ENCODE measurements around the gene NUP93. TPM values are rescaled to one million over a fixed set of nuclear protein-coding genes. Genes with fewer than 3 reads are reported as not detected.

Gene NUP93
- total RNA-seq, 1 experiment from 2014 or later = 144 TPM

GRCh38 chr16:56801762-56802161 is 71.8 kb downstream of the NUP93 start:
- no peak overlapping the region for H3K9ac ChIP-seq (ENCODE audit: low read length)
- no peaks in the 10 kb centered on the region for H3K27me3 ChIP-seq (ENCODE audit: insufficient read depth, low read length)
- no peaks in the 10 kb centered on the region for H4K20me1 ChIP-seq (ENCODE audit: insufficient read depth)
- ATAC-seq = no peak
- ChIA-PET POLR2A (no interaction called here), CTCF (no interaction called here), RAD21 (ENCODE audit: low non-redundant PET in 1 of 2, low total read pairs in 2 of 2, uncharacterized antibody in 2 of 2, unreplicated experiment in 2 of 2) (no interaction called here)
- H3K4me1 ChIP-seq (ENCODE audit: control insufficient read depth in 1 of 2, insufficient read depth in 2 of 2, low read length in 2 of 2) = peaks cover 1 to 3% of the 10 kb centered on the region in 2 experiments; a peak in 3 of 4 replicates
- no TSS peak for BruUV-seq (replicated peaks)
- no peak overlapping the region for H3K4me2 ChIP-seq (ENCODE audit: low read length)
- TF ChIP-seq CEBPB (IDR thresholded peaks at IDR 0.05; ENCODE audit: low read depth) = no peak
- TF ChIP-seq JUND (IDR thresholded peaks at IDR 0.05) = no peak
- TF ChIP-seq ATF3 (IDR thresholded peaks at IDR 0.05) = no peak
- no peaks in the 10 kb centered on the region; the same call in 1 of the 2 replicates for H3K79me2 ChIP-seq (ENCODE audit: insufficient read depth, low read length)
- no peaks in the 10 kb centered on the region for H3K9me2 ChIP-seq (ENCODE audit: insufficient read depth)
- intact Hi-C loops (cut with micrococcal nuclease) = no loop called here
- no peak overlapping the region for H3K4me3 ChIP-seq (replicated peaks in 1 of 2; ENCODE audit: low read depth in 1 of 2, low read length in 2 of 2)
- no peaks in the 10 kb centered on the region for H3K9me3 ChIP-seq (ENCODE audit: control insufficient read depth in 1 of 2, insufficient read depth in 1 of 2, low read depth in 1 of 2, low read length in 2 of 2)
- H3K36me3 ChIP-seq (ENCODE audit: control insufficient read depth in 1 of 2, insufficient read depth in 2 of 2, low read length in 2 of 2) = peaks cover 0 to 11% of the 10 kb centered on the region in 2 experiments; a peak in 1 of 4 replicates
- DNase-seq (ENCODE audit: low read depth, low spot score) = no peak
- no peak overlapping the region for H3K27ac ChIP-seq (ENCODE audit: low read depth, low read length)
- no peak overlapping the region for H2AFZ ChIP-seq (ENCODE audit: low read depth, low read length, poor library complexity, severe bottlenecking)

- Histone ChIP-seq H3K27me3 (ENCODE audit: insufficient read depth, low read length) (no peaks in the 10 kb centered on the region), H3K4me3 (replicated peaks in 1 of 2; ENCODE audit: low read depth in 1 of 2, low read length in 2 of 2) (no peak overlapping the region), H3K9me3 (ENCODE audit: control insufficient read depth in 1 of 2, insufficient read depth in 1 of 2, low read depth in 1 of 2, low read length in 2 of 2) (no peaks in the 10 kb centered on the region), H3K4me1 (ENCODE audit: control insufficient read depth in 1 of 2, insufficient read depth in 2 of 2, low read length in 2 of 2) (peaks cover 11% of the 10 kb centered on the region in 2 experiments; a peak in 3 of 4 replicates), H3K27ac (ENCODE audit: low read depth, low read length) (peak overlapping the region; percentile 37), H3K79me2 (ENCODE audit: insufficient read depth, low read length) (no peaks in the 10 kb centered on the region), H3K4me2 (ENCODE audit: low read length) (peak overlapping the region; percentile 8; the same call in 1 of the 2 replicates), H3K36me3 (ENCODE audit: control insufficient read depth in 1 of 2, insufficient read depth in 2 of 2, low read length in 2 of 2) (peaks cover 0 to 19% of the 10 kb centered on the region in 2 experiments; a peak in 1 of 4 replicates), H3K9ac (ENCODE audit: low read length) (no peak overlapping the region), H3K9me2 (ENCODE audit: insufficient read depth) (no peaks in the 10 kb centered on the region), H2AFZ (ENCODE audit: low read depth, low read length, poor library complexity, severe bottlenecking) (no peak overlapping the region), H4K20me1 (ENCODE audit: insufficient read depth) (no peaks in the 10 kb centered on the region)
- no peak for TF ChIP-seq ZNF274 (IDR thresholded peaks at IDR 0.05; ENCODE audit: low read depth, low read length)
- TF ChIP-seq JUND (IDR thresholded peaks at IDR 0.05) = no peak
- TF ChIP-seq POLR2A (IDR thresholded peaks at IDR 0.05; ENCODE audit: borderline replicate concordance, extremely low read depth, insufficient read depth, insufficient read length) = no peak
- no peak for TF ChIP-seq YY1 (IDR thresholded peaks at IDR 0.05; ENCODE audit: extremely low read depth, insufficient replicate concordance, low read depth, low read length)
- TF ChIP-seq SIN3A (IDR thresholded peaks at IDR 0.05; ENCODE audit: low read depth) = no peak
- no peak for TF ChIP-seq RAD21 (IDR thresholded peaks at IDR 0.05; ENCODE audit: low read depth)
- no peak for TF ChIP-seq CTCF (IDR thresholded peaks at IDR 0.05 in 2 of 3, conservative IDR thresholded peaks at IDR 0.05 in 1 of 3; ENCODE audit: borderline replicate concordance in 1 of 3, insufficient read depth in 1 of 3, low read depth in 2 of 3, low read length in 2 of 3)
- TF ChIP-seq EGR1 (IDR thresholded peaks at IDR 0.05; ENCODE audit: low read depth) = no peak
- TF ChIP-seq POLR2AphosphoS5 (IDR thresholded peaks at IDR 0.05; ENCODE audit: low read depth, low read length) = no peak
- TF ChIP-seq ELF1 (IDR thresholded peaks at IDR 0.05; ENCODE audit: borderline replicate concordance, low read depth) = no peak
- TF ChIP-seq SP1 (IDR thresholded peaks at IDR 0.05; ENCODE audit: low read depth) = no peak
- TF ChIP-seq MAX (IDR thresholded peaks at IDR 0.05) = no peak
- TF ChIP-seq TCF7L2 (IDR thresholded peaks at IDR 0.05; ENCODE audit: borderline replicate concordance, extremely low read depth, insufficient read depth, insufficient read length) = no peak
- no peak for TF ChIP-seq CBX3 (IDR thresholded peaks at IDR 0.05; ENCODE audit: low read depth)
- peak; percentile 75 for ATAC-seq
- no TSS peak for BruUV-seq (replicated peaks)
- CTCF ChIA-PET = no interaction called here
- POLR2A ChIA-PET = no interaction called here
- DNase-seq (ENCODE audit: low read depth, low spot score) = no peak
- RAD21 ChIA-PET (ENCODE audit: low non-redundant PET in 1 of 2, low total read pairs in 2 of 2, uncharacterized antibody in 2 of 2, unreplicated experiment in 2 of 2) = no interaction called here
- intact Hi-C loops (cut with micrococcal nuclease) = no loop called here
These were observed 77.2 kb downstream of the NUP93 start for GRCh38 chr16:56807011-56807675.

Measured in HCT116 (cell line).